CD14-positive monocyte (primary cell): Measurements from ENCODE around the gene EXO1. TPM values are rescaled to one million over a fixed set of nuclear protein-coding genes. Genes with fewer than 3 reads are reported as not detected.
"Not testable (repeated sequence)": the region's sequence is repeated elsewhere in the genome, so short reads cannot be mapped to it uniquely, and the experiment has no call there.

Experiments
- DNase-seq, 3 donors: peaks; one replicate each; pipeline ENCODE4 v3.0.0-alpha.2; 2011 to 2022
- H2AFZ ChIP-seq: 2 replicates; pipeline ENCODE4 v1.6.0; 2012; ENCODE audit warnings: mild to moderate bottlenecking, low read depth, low read length, inconsistent platforms; ENCODE audit not compliant: insufficient read depth, poor library complexity, severe bottlenecking
- H3K27ac ChIP-seq, 2 donors: 1 replicate in 1 of 2; 2 replicates in 1 of 2; pipeline ENCODE4 v1.5.1; 2012 to 2013; ENCODE audit warnings: low read length in 2 of 2, control low read depth in 1 of 2, inconsistent platforms in 1 of 2, low read depth in 1 of 2, mild to moderate bottlenecking in 1 of 2
- H3K27me3 ChIP-seq, 2 donors: one replicate each; pipeline versions ENCODE4 v1.6.0 to v1.6.1; 2011 to 2013; ENCODE audit warnings: low read length in 2 of 2; ENCODE audit not compliant: control insufficient read depth in 2 of 2, insufficient read depth in 2 of 2
- H3K36me3 ChIP-seq, 2 donors: replicated peaks in 1 of 2; 1 replicate in 1 of 2; 2 replicates in 1 of 2; pipeline versions ENCODE4 v1.5.1 to v1.6.1; 2012 to 2013; ENCODE audit warnings: low read length in 2 of 2, control low read depth in 1 of 2, inconsistent platforms in 1 of 2, mild to moderate bottlenecking in 1 of 2; ENCODE audit not compliant: insufficient read depth in 2 of 2, control insufficient read depth in 1 of 2
- H3K4me1 ChIP-seq, 2 donors: 1 replicate in 1 of 2; 2 replicates in 1 of 2; pipeline versions ENCODE4 v1.5.1 to v1.6.1; 2012 to 2013; ENCODE audit warnings: low read length in 2 of 2, control low read depth in 1 of 2, inconsistent platforms in 1 of 2, mild to moderate bottlenecking in 1 of 2, moderate library complexity in 1 of 2; ENCODE audit not compliant: insufficient read depth in 2 of 2, control insufficient read depth in 1 of 2
- H3K4me2 ChIP-seq: replicated peaks from 2 replicates; pipeline ENCODE3; 2012; ENCODE audit warnings: low read length, moderate library complexity, mild to moderate bottlenecking; ENCODE audit not compliant: poor library complexity, severe bottlenecking; ENCODE audit errors: extremely low read depth
- H3K4me3 ChIP-seq, 3 experiments: fragments of 200-600 bp in 1 of 3; sonication (generic) in 1 of 3; replicated peaks in 1 of 3; 1 replicate in 2 of 3; 2 replicates in 1 of 3; pipeline ENCODE4 v1.5.1; 2011 to 2013; ENCODE audit warnings: low read length in 3 of 3, mild to moderate bottlenecking in 3 of 3, control low read depth in 2 of 3, low read depth in 2 of 3, inconsistent platforms in 1 of 3, moderate library complexity in 1 of 3
- H3K79me2 ChIP-seq: 2 replicates; pipeline ENCODE4 v1.6.0; 2012; ENCODE audit warnings: mild to moderate bottlenecking, control low read depth, inconsistent platforms, low read length, moderate library complexity; ENCODE audit not compliant: insufficient read depth
- H3K9ac ChIP-seq: 2 replicates; pipeline ENCODE4 v1.6.0; 2017; ENCODE audit warnings: low read length, mild to moderate bottlenecking; ENCODE audit not compliant: insufficient read depth, poor library complexity, severe bottlenecking
- H3K9me3 ChIP-seq, 2 donors: replicated peaks in 1 of 2; 1 replicate in 1 of 2; 2 replicates in 1 of 2; pipeline versions ENCODE4 v1.5.1 to v1.6.1; 2012 to 2013; ENCODE audit warnings: low read length in 2 of 2, control low read depth in 1 of 2; ENCODE audit not compliant: control insufficient read depth in 1 of 2, insufficient read depth in 1 of 2
- H4K20me1 ChIP-seq: 2 replicates; pipeline ENCODE4 v1.6.0; 2012; ENCODE audit warnings: mild to moderate bottlenecking, low read length, control low read depth, moderate library complexity; ENCODE audit not compliant: insufficient read depth
- H3K27ac Mint-ChIP-seq, 7 donors: one replicate each; pipeline ENCODE4 v1.8.0; 2020; ENCODE audit warnings: mild to moderate bottlenecking in 7 of 7, mixed read lengths in 7 of 7, moderate library complexity in 6 of 7, inconsistent platforms in 2 of 7
- H3K27me3 Mint-ChIP-seq, 3 donors: one replicate each; pipeline ENCODE4 v1.8.0; 2021 to 2022; ENCODE audit warnings: low read depth in 3 of 3, mild to moderate bottlenecking in 3 of 3, mixed read lengths in 3 of 3, moderate library complexity in 3 of 3, inconsistent platforms in 1 of 3
- H3K36me3 Mint-ChIP-seq, 2 donors: one replicate each; pipeline ENCODE4 v1.8.0; 2020; ENCODE audit warnings: mixed read lengths in 2 of 2, inconsistent platforms in 1 of 2, mild to moderate bottlenecking in 1 of 2
- H3K4me1 Mint-ChIP-seq: one replicate; pipeline ENCODE4 v1.8.0; 2020; ENCODE audit warnings: mild to moderate bottlenecking, mixed read lengths
- H3K4me3 Mint-ChIP-seq, 2 donors: one replicate each; pipeline ENCODE4 v1.8.0; 2020; ENCODE audit warnings: mild to moderate bottlenecking in 2 of 2, mixed read lengths in 2 of 2, moderate library complexity in 1 of 2
- H3K9me3 Mint-ChIP-seq, 7 donors: one replicate each; pipeline ENCODE4 v1.8.0; 2020 to 2022; ENCODE audit warnings: mixed read lengths in 7 of 7, mild to moderate bottlenecking in 6 of 7, moderate library complexity in 6 of 7, inconsistent platforms in 2 of 7
- CTCF ChIP-seq: fragments of 200-600 bp; IDR thresholded peaks from one replicate; pipeline ENCODE4 v1.8.0; 2022; ENCODE audit warnings: antibody characterized with exemption, mild to moderate bottlenecking
- WGBS: methylation state at CpG from one replicate; pipeline ENCODE4 v1.1.5; 2013; ENCODE audit warnings: missing lambda C conversion rate; ENCODE audit not compliant: insufficient coverage; 5-methylcytosine and 5-hydroxymethylcytosine counted together
- intact Hi-C, 2 donors: fragments of 100-400 bp; cut with micrococcal nuclease; formaldehyde crosslinking; loops; one replicate each; pipeline versions ENCODE4 v1.15.0 to v1.15.1; 2023
- polyA plus RNA-seq, 3 donors: library from polyadenylated mRNA; depleted of rRNA in 1 of 3; unstranded in 2 of 3; stranded (reverse) in 1 of 3; fragments of 300-500 nt in 2 of 3; fragments of >200 nt in 1 of 3; fragmentation: Illumina TruSeq in 2 of 3; gene quantifications; 1 replicate in 2 of 3; 2 replicates in 1 of 3; pipeline ENCODE4 v1.2.3, GENCODE V29; 2012 to 2021

Gene EXO1
- polyA plus RNA-seq, 3 donors, result 0.16 to 0.26 TPM; not detected in 1

GRCh38 chr1:241800640-241801039, 47.4 kb upstream of the EXO1 start:
- Histone ChIP-seq H4K20me1 (no peaks in the 10 kb centered on the region), H3K27me3 (peaks cover 0 to 8% of the 10 kb centered on the region in 2 donors), H3K79me2 (no peaks in the 10 kb centered on the region), H3K4me3 (no peak overlapping the region), H3K4me2 (no peak overlapping the region), H3K27ac (no peak overlapping the region), H3K4me1 (peaks cover 0 to 3% of the 10 kb centered on the region in 2 donors), H2AFZ (no peak overlapping the region), H3K9ac (no peak overlapping the region), H3K36me3 (no peaks in the 10 kb centered on the region), H3K9me3 (no peaks in the 10 kb centered on the region)
- H3K9me3 Mint-ChIP-seq, result peaks cover 0 to 8% (median 0%) of the 10 kb centered on the region in 7 donors
- WGBS, result no CpG with 5 or more reads among the region's 3 CpGs
- H3K36me3 Mint-ChIP-seq, result peaks cover 0 to 2% of the 10 kb centered on the region in 2 donors
- no peak for TF ChIP-seq CTCF
- intact Hi-C loops, result no loop called here
- H3K4me1 Mint-ChIP-seq, result peaks cover 12% of the 10 kb centered on the region
- DNase-seq, result no peak
- peaks cover 2 to 8% (median 2%) of the 10 kb centered on the region in 3 donors for H3K27me3 Mint-ChIP-seq
- H3K4me3 Mint-ChIP-seq, result no peak overlapping the region
- no peak overlapping the region for H3K27ac Mint-ChIP-seq

- no peak for TF ChIP-seq CTCF
These were observed 45.1 kb upstream of the EXO1 start for GRCh38 chr1:241802863-241803262.

GRCh38 chr1:241804706-241805105, 43.3 kb upstream of the EXO1 start:
- H3K27ac ChIP-seq, intact Hi-C loops, H3K36me3 Mint-ChIP-seq, H3K9ac ChIP-seq, H3K36me3 ChIP-seq, H3K27me3 Mint-ChIP-seq, DNase-seq, H3K4me2 ChIP-seq, H3K9me3 Mint-ChIP-seq, H3K79me2 ChIP-seq, H3K9me3 ChIP-seq, H3K4me3 Mint-ChIP-seq, H3K4me3 ChIP-seq, H4K20me1 ChIP-seq, H3K27me3 ChIP-seq, H2AFZ ChIP-seq: not testable (repeated sequence)
- Mint-ChIP-seq H3K4me1 (peaks cover 28% of the 10 kb centered on the region), H3K27ac (peak overlapping the region in 1 of 7 donors; percentile 26)
- WGBS, result 80% methylated on average over 1 of the region's 4 CpGs
- H3K4me1 ChIP-seq, result peaks cover 15 to 18% of the 10 kb centered on the region in 2 donors

More at GRCh38 chr1:241802863-241803262, 45.1 kb upstream of the EXO1 start:
- H3K79me2 ChIP-seq, result no peaks in the 10 kb centered on the region
- peaks cover 0 to 8% of the 10 kb centered on the region in 2 donors for H3K27me3 ChIP-seq
- H3K27me3 Mint-ChIP-seq, result peaks cover 2 to 6% (median 2%) of the 10 kb centered on the region in 3 donors
- H3K4me1 Mint-ChIP-seq, result peaks cover 14% of the 10 kb centered on the region
- no peak overlapping the region for H2AFZ ChIP-seq
- no peaks in the 10 kb centered on the region for H3K9me3 ChIP-seq
- H3K4me3 ChIP-seq, result no peak overlapping the region
- no peaks in the 10 kb centered on the region for H3K36me3 ChIP-seq
- peaks cover 3 to 5% of the 10 kb centered on the region in 2 donors for H3K4me1 ChIP-seq
- H3K9ac ChIP-seq, result no peak overlapping the region
- DNase-seq, result no peak
- no peak overlapping the region for H3K4me2 ChIP-seq
- intact Hi-C loops, result no loop called here
- peaks cover 0 to 8% (median 0%) of the 10 kb centered on the region in 7 donors for H3K9me3 Mint-ChIP-seq
- H3K27ac ChIP-seq, result no peak overlapping the region
- H3K36me3 Mint-ChIP-seq, result peaks cover 0 to 2% of the 10 kb centered on the region in 2 donors
- no peak overlapping the region for H3K27ac Mint-ChIP-seq
- no peaks in the 10 kb centered on the region for H4K20me1 ChIP-seq
- no peak overlapping the region for H3K4me3 Mint-ChIP-seq
- 97% methylated on average over 3 of the region's 3 CpGs for WGBS
